Frontal cortex (tissue), 4 donors: ENCODE measurements around the gene TMEM169. TPM values are rescaled to one million over a fixed set of nuclear protein-coding genes. Genes with fewer than 3 reads are reported as not detected.

Experiments used
- DNase-seq, 2 donors: peaks; one replicate each; pipeline ENCODE4 v3.0.0; 2012; ENCODE audit warnings: low spot score in 2 of 2
- FAIRE-seq: peaks from 2 replicates; lab custom pipeline; 2012; peaks lifted over from hg19 to GRCh38; lab: Jason Lieb, UNC
- total RNA-seq: library from RNA; depleted of rRNA; stranded (reverse); fragments of >200 nt; gene quantifications from one replicate; pipeline ENCODE4 v1.2.3, GENCODE V29; 2014
- donor health status: control.
- donor health status: control.
- donor health status: control.

The TMEM169 gene
- total RNA-seq, 1 donor from 2014 or later: 23.2 TPM

GRCh38 chr2:216098421-216099334, 17.0 kb downstream of the TMEM169 start:
- no peak for DNase-seq
- no peak for FAIRE-seq

DNA sequence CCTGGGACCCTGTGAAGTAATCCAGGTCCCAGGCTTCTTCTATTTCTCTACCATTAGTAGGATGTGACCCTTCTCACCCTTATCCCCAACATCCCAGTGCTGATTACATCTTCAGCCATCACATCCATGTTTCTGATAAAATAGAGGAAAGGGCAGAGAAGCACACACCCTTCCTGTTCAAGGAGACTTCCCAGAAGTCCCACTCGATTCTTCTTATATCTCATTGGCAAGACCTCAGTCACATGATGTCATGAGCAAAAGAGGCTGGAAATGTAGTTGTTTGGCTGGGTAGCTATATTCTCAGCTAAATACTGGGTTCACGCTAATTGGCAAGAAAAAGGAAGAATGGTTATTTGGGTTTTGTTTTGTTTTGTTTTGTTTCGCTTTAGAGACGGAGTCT, 19.4 kb downstream of the TMEM169 start:
- FAIRE-seq (no peak), DNase-seq (no peak)

DNA sequence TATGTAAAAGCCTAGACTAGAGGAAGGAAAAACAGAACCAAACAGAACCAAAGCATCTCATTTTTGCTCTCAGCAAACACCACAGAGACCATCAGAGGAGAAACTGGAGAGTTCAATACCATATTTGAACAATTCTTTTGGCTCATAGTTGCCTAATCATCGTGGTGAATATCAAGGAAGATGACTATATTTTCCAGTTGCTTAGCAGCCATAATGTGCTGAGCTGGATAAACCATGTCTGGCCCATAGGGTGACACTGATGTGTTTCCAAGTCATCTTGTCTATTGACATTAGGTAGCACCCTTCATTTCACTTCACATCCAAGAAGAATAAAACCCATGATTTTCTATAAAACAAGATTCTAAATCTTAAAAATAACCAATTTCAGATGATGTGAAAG, 21.5 kb downstream of the TMEM169 start:
- DNase-seq (no peak), FAIRE-seq (no peak)

DNA sequence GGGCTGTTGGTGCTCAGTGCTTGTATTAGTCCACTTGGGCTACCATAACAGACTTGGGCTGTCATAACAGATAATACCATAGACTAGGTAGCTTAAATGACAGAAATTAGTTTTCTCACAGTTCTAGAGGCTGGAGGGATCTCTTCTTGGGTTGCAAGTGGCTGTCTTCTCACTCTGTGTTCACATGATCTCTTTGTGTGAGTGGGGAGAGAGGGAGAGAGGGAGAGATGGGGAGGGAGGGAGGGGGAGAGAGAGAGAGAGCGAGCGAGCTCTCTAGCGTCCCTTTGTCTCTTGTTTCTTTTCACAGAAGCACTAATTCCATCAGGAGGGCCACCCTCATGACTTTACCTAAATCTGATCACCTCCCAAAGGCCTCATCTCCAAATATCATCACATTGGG, 23.0 kb downstream of the TMEM169 start:
- FAIRE-seq: no peak

GRCh38 chr2:216107320-216107719, 25.6 kb downstream of the TMEM169 start:
- no peak for FAIRE-seq
- no peak for DNase-seq

More for the DNA sequence above, 23.0 kb downstream of the TMEM169 start:
- DNase-seq: no peak

DNA sequence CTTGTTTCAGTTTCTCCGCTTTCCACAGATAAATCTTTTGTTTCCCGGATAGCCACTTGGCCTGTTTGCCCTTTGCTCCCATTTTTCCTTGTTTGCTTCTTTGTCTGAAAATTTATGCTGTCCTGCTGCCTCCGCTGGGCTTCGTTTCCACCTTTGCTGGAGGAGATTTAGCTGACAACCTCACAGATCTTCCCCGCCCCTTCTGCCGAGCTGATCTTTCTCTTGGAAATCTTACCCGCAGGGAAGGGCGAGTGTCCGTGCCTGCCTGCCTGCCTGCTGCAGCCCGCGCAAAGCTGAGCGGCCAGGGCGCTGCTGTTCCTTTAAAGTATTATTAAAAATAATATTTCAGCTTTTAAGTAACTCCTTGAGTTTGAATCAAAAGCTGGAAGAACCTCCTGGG, 26.0 kb downstream of the TMEM169 start:
- no peak for FAIRE-seq

DNA sequence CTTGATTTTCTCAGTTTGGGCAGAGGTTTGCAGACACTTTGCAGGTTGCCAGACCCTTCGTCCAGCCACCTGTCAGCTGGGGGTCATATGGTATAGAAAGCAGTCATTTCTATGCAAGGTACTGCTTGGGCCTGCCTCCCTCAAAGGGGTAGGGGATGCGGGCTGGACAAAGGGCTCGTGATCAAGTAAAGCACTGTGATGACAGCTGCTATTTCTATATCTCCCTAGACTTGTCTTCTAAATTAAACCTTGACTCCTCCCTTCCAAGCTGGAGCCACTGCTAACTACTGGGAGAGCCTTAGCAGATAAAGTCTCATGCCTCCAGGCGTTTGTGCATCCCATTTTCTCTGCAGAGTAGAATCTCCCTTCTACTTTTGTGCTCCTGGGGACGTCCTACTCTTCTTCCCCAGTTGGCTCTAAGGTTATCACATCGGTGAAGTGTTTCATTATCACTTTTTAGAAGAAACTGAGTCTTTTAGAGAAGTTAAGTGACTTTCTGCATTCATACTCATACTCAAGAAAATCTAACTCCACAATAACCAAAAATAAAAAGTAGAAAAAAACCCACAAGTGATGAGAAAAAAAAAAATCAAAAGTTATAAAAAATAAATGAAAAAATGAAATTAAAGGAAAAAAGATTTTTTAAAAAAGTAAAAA, 26.7 kb downstream of the TMEM169 start:
- no peak for FAIRE-seq
- DNase-seq: no peak

More for the DNA sequence above, 26.0 kb downstream of the TMEM169 start:
- no peak for DNase-seq

- DNase-seq: peak; percentile 60 to 77
- peak; percentile 82 for FAIRE-seq
Measured at GRCh38 chr2:216108967-216109921, 27.5 kb downstream of the TMEM169 start, which contains the start of gene XRCC5. XRCC5 (plus strand) TSS chr2:216109348; CDS start chr2:216109437, 89 bp downstream.

DNA sequence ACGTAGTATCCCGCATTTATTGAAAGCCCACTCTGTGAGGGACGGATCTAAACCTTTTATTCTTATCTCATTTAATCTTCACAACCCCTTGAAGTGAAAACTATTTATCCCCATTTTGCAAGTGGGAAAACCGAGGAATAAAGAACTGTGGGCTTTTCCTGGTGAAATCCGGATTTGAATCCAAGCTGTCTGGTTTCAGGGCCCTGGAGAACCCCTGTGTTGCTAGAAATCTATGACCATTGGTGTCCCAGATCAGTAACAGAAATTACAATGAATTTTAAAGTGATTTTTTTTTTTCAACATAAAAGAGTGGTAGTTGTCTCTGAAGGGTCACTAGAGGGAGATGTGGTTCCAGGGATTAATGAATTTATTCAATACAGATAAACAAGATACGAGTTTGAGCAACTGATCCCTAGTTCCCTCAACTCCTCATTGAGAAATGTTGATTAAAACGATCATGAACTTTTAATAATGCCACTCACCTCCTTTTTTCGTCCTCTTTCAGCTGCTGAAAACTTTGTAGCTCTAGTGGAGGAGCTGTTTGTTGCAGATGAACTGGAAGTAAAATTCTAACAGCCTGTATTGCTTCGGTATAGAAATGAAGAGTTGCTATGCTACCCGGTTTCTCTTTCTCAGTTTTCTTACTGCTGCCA, 28.4 kb downstream of the TMEM169 start:
- FAIRE-seq: no peak

DNA sequence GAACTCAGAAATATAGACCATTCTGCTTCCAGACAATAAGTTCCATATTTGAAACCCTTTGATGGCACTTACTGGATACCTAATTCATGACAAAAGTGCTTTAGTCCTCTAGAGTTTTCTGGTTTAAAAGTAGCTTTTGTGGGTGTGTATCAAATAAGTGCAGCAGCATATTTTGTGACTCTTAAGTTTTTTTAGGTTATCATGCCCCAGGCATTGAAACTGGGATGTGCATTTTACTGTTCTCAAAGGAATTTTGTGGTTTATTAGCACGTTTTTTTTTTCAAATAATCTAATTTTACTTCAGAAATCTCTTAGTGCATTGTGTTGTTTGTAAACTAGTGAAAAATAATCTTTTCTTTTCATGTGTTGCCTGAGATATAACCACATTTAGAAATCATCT, 28.9 kb downstream of the TMEM169 start:
- no peak for DNase-seq
- no peak for FAIRE-seq

More for the DNA sequence above, 28.4 kb downstream of the TMEM169 start:
- DNase-seq: no peak

GRCh38 chr2:216111122-216111521, 29.4 kb downstream of the TMEM169 start:
- FAIRE-seq (no peak), DNase-seq (no peak)

DNA sequence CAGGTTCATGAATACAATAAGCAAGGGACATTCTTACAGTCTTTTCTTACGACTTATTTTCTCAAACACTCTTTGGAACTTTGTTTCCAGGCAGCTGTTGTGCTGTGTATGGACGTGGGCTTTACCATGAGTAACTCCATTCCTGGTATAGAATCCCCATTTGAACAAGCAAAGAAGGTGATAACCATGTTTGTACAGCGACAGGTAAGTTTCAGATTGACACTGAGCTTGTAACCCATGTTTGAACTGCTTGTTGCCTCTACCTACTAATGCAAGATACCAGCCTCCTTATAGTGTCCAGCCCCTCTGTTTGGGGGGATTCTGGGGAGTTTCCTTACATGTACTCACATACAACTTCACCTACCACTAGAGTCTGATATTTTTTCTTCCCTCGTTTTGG, 31.2 kb downstream of the TMEM169 start:
- DNase-seq: no peak
- FAIRE-seq: no peak

DNA sequence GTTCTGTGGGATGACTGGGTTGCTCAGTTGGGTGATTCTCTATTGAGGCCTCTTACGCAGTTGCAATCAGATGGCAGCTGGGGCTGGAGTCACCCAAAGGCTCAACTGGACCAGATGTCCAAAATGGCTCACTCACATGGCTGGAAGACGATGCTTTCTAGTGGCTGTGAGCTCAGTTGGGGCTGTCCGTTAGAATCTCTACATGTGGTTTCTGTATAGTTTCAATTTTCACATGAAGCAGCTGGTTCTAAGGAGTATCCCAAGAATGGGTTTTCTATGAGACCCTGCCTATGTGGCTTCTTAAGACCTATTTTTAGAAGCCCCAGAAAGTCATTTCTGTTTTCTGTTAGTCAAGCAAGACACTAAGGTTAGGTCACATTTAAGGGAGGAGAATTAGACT, 31.9 kb downstream of the TMEM169 start:
- DNase-seq (no peak), FAIRE-seq (no peak)

DNA sequence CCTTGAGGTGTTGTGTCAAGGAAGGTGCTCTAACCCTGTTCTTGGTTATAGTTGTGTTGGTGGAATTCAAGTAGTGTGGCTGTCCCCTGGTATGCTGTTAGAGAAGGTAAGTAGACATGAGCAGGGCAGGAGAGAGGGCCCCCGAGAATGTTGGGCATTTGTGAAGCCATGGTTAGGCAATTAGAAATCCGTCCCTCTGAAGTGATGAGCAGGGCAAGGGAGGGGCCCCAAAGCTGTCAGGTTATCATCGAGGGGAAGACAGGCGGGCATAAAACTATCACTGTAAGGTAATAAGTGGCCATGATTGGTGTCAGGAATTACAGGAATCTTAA, 32.6 kb downstream of the TMEM169 start:
- FAIRE-seq (no peak), DNase-seq (no peak)

- peak; percentile 50 for FAIRE-seq
Measured at GRCh38 chr2:216114714-216115531, 33.2 kb downstream of the TMEM169 start.

DNA sequence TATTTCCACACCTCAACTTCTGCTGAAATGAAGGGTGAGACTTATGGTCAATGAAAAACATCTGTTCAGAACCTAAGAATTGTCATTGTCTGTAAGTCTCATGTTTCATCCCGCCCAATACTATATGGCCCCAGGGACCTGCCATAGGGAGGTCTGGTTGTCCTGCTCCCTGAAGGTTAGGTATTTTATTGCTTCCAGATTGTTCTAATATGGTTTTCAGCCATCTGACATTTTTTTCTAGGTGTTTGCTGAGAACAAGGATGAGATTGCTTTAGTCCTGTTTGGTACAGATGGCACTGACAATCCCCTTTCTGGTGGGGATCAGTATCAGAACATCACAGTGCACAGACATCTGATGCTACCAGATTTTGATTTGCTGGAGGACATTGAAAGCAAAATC, 34.7 kb downstream of the TMEM169 start:
- FAIRE-seq: no peak
- no peak for DNase-seq

More at GRCh38 chr2:216114714-216115531, 33.2 kb downstream of the TMEM169 start:
- DNase-seq: peak; percentile 49 to 77

GRCh38 chr2:216117561-216118340, 36.0 kb downstream of the TMEM169 start:
- FAIRE-seq (no peak), DNase-seq (no peak)

DNA sequence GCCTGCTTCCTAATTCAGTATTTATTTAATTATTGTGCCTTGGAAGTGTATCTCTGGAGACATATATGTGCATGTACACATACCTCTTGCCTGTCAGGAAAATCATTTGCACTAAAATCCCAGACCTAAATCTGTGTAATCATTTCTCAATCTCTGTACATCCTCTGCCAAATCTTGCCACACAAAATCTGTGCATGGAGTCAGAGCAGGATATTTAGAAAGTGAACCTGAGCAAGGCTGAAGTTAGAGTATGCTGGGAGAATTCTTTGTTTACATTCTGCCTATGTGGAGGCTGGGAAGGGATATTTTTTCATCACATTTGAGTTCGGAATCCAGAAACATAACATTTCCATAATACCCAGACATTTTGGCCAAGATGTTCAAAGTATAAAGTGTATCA, 36.8 kb downstream of the TMEM169 start:
- FAIRE-seq (no peak), DNase-seq (no peak)
